ENCODE results near the gene ZCCHC7. TPM values are rescaled to one million over a fixed set of nuclear protein-coding genes. Genes with fewer than 3 reads are reported as not detected.

The ZCCHC7 gene
- total RNA-seq, 1 donor from 2014 or later: 30.8 TPM

DNA sequence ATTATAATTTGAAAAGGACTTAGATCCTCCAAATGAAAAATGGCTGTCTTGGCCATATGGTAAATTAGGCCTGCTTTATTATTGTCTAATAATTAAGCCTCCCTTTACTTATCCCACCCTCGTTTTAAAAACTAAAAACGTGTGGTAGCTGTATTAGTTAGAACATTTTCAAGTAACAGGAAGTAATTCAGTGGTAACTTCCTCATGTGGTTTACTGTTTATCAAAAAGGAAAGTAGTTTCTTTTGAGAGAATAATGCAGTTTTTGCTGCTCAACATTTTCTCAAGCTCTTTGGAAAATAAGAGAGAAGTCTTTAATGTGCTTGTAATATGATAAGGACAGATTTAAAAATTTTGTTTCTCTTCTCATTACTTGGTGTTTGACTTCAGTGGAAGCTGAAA, 26.0 kb downstream of the ZCCHC7 start:
- peak overlapping the region in 1 of 3 donors; percentile 7 for H3K9ac ChIP-seq (ENCODE audit: low read depth in 1 of 3, low read length in 3 of 3)
- no peaks in the 10 kb centered on the region for H3K36me3 ChIP-seq (ENCODE audit: control insufficient read depth in 3 of 3, insufficient read depth in 3 of 3, low read length in 3 of 3)
- H3K4me1 ChIP-seq (ENCODE audit: control insufficient read depth in 3 of 3, insufficient read depth in 3 of 3, low read length in 3 of 3): no peaks in the 10 kb centered on the region
- no peak overlapping the region for H3K4me3 ChIP-seq (ENCODE audit: low read length in 3 of 3)
- H3K9me3 ChIP-seq (ENCODE audit: control insufficient read depth in 3 of 3, low read length in 3 of 3): no peaks in the 10 kb centered on the region
- no peak overlapping the region for H3K27ac ChIP-seq (ENCODE audit: low read depth, low read length)
- no peaks in the 10 kb centered on the region for H3K27me3 ChIP-seq (ENCODE audit: control insufficient read depth in 3 of 3, insufficient read depth in 3 of 3, low read length in 3 of 3)

DNA sequence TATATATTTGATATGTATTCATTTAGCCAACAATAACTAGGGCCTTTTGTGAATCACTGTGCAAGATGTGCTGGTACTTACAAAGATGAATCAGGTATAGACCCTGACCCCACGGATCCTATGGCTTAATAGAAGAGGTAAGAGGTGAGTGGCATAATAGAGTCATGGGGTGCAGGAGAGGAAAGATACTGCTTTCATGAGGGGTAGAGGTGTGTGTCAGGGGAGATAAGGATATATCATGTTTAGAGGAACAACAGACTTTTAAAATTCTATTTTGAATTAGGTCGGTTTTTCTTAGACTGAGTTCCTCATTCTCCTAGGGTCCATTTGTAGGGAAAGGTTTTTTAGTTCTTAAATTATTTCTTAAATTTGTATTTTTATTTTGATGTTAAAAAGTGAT, 27.8 kb downstream of the ZCCHC7 start:
- no peaks in the 10 kb centered on the region for H3K36me3 ChIP-seq (ENCODE audit: control insufficient read depth in 3 of 3, insufficient read depth in 3 of 3, low read length in 3 of 3)
- no peak overlapping the region for H3K27ac ChIP-seq (ENCODE audit: low read depth, low read length)
- H3K9ac ChIP-seq (ENCODE audit: low read depth in 1 of 3, low read length in 3 of 3): no peak overlapping the region
- no peaks in the 10 kb centered on the region for H3K4me1 ChIP-seq (ENCODE audit: control insufficient read depth in 3 of 3, insufficient read depth in 3 of 3, low read length in 3 of 3)
- no peak overlapping the region for H3K4me3 ChIP-seq (ENCODE audit: low read length in 3 of 3)
- no peaks in the 10 kb centered on the region for H3K9me3 ChIP-seq (ENCODE audit: control insufficient read depth in 3 of 3, low read length in 3 of 3)
- H3K27me3 ChIP-seq (ENCODE audit: control insufficient read depth in 3 of 3, insufficient read depth in 3 of 3, low read length in 3 of 3): no peaks in the 10 kb centered on the region

DNA sequence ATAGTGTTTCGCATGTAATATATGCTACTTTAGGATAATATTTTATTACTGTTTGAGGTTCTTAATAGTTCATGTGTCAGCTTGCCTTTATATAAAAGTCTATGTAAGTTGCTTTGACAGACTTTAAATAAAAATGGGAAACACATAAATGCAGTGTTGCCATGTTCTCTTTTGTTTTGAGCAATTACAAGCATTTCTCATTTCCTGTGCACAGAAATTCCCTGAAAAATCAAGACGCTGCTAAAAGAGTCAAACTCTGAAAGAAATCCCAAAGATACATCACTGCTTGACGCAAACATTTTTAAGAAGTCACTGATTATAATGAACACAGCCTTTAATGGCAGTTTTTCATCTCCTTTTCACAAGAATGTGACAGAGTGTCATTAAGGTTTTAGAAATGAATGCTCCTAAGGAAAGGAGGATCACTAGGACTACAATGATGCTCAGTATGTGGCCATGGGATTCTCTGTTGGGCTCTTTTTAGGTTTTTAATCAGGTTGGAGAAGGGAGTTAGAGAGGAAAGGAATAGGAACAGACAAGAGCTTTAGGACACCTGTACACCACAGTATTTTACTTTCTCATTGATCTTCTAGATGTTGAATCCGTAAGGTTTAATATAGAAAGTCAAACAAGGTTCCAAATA, 29.4 kb downstream of the ZCCHC7 start:
- Histone ChIP-seq H3K9ac (ENCODE audit: low read depth in 1 of 3, low read length in 3 of 3) (no peak overlapping the region), H3K4me1 (ENCODE audit: control insufficient read depth in 3 of 3, insufficient read depth in 3 of 3, low read length in 3 of 3) (no peaks in the 10 kb centered on the region), H3K4me3 (ENCODE audit: low read length in 3 of 3) (no peak overlapping the region), H3K27ac (ENCODE audit: low read depth, low read length) (no peak overlapping the region), H3K9me3 (ENCODE audit: control insufficient read depth in 3 of 3, low read length in 3 of 3) (no peaks in the 10 kb centered on the region), H3K36me3 (ENCODE audit: control insufficient read depth in 3 of 3, insufficient read depth in 3 of 3, low read length in 3 of 3) (peaks cover 0 to 4% (median 3%) of the 10 kb centered on the region in 3 donors), H3K27me3 (ENCODE audit: control insufficient read depth in 3 of 3, insufficient read depth in 3 of 3, low read length in 3 of 3) (no peaks in the 10 kb centered on the region)

DNA sequence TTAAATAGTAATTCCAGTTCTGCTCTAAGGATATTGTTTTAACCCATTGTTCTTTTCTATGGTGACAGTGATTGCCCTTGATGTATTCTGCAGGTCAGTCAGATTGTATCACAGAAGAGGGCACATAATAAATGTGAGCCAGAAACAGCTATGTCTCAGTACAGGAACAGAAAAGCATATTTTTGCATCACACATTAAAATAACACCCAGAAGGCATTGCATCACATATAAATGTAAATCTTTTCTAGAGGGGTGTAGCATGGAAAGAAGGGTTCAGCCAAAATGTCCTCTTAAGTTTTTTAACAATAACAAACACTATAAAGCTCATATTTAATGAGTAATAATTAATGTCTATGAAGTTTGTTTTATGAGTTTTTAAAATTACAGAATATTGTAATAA, 30.0 kb downstream of the ZCCHC7 start:
- H3K4me1 ChIP-seq (ENCODE audit: control insufficient read depth in 3 of 3, insufficient read depth in 3 of 3, low read length in 3 of 3): no peaks in the 10 kb centered on the region
- H3K27ac ChIP-seq (ENCODE audit: low read depth, low read length): no peak overlapping the region
- H3K27me3 ChIP-seq (ENCODE audit: control insufficient read depth in 3 of 3, insufficient read depth in 3 of 3, low read length in 3 of 3): no peaks in the 10 kb centered on the region
- H3K9ac ChIP-seq (ENCODE audit: low read depth in 1 of 3, low read length in 3 of 3): no peak overlapping the region
- no peak overlapping the region for H3K4me3 ChIP-seq (ENCODE audit: low read length in 3 of 3)
- H3K9me3 ChIP-seq (ENCODE audit: control insufficient read depth in 3 of 3, low read length in 3 of 3): no peaks in the 10 kb centered on the region
- H3K36me3 ChIP-seq (ENCODE audit: control insufficient read depth in 3 of 3, insufficient read depth in 3 of 3, low read length in 3 of 3): peaks cover 0 to 4% (median 3%) of the 10 kb centered on the region in 3 donors

DNA sequence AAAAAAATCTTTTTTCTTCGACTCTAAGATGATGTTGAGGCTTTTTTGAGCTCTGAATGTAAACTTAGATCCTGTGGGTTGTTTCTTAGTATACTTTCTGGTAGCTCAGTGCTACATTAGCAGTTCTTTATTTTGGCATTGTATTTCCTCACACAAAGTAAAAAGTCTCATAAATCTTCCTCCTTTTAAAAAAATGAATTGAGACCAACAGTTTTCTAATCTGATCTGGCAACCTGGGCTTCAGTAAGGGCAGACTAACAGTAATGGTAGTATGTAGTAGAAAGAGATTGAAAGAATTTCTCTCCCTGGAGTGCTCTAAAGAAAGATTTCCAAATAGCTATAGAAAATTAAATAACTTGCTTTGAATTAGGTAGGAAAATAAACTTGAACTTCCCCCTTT, 31.4 kb downstream of the ZCCHC7 start:
- Histone ChIP-seq H3K36me3 (ENCODE audit: control insufficient read depth in 3 of 3, insufficient read depth in 3 of 3, low read length in 3 of 3) (peaks cover 0 to 4% (median 3%) of the 10 kb centered on the region in 3 donors), H3K4me3 (ENCODE audit: low read length in 3 of 3) (no peak overlapping the region), H3K27ac (ENCODE audit: low read depth, low read length) (no peak overlapping the region), H3K9ac (ENCODE audit: low read depth in 1 of 3, low read length in 3 of 3) (no peak overlapping the region), H3K9me3 (ENCODE audit: control insufficient read depth in 3 of 3, low read length in 3 of 3) (no peaks in the 10 kb centered on the region), H3K27me3 (ENCODE audit: control insufficient read depth in 3 of 3, insufficient read depth in 3 of 3, low read length in 3 of 3) (no peaks in the 10 kb centered on the region), H3K4me1 (ENCODE audit: control insufficient read depth in 3 of 3, insufficient read depth in 3 of 3, low read length in 3 of 3) (no peaks in the 10 kb centered on the region)

DNA sequence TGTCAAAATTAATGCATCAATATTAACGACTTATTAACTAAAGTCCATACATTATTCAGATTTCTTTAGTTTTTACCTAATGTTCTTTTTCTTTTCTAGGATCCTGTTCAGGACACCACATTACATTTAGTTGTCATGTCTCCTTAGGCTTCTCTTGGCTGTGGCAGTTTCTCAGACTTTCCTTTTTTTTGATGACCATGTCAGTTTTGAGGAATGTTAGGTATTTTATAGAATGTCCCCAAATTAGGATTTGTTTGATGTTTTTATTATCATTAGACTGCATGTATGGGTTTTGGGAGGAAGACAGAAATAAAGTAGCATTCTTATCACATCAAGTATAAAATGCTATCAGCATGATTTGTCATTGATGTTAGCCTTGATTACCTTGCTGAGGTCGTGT, 32.0 kb downstream of the ZCCHC7 start:
- Histone ChIP-seq H3K9ac (ENCODE audit: low read depth in 1 of 3, low read length in 3 of 3) (no peak overlapping the region), H3K9me3 (ENCODE audit: control insufficient read depth in 3 of 3, low read length in 3 of 3) (no peaks in the 10 kb centered on the region), H3K4me3 (ENCODE audit: low read length in 3 of 3) (no peak overlapping the region), H3K36me3 (ENCODE audit: control insufficient read depth in 3 of 3, insufficient read depth in 3 of 3, low read length in 3 of 3) (peaks cover 0 to 4% (median 3%) of the 10 kb centered on the region in 3 donors), H3K27me3 (ENCODE audit: control insufficient read depth in 3 of 3, insufficient read depth in 3 of 3, low read length in 3 of 3) (no peaks in the 10 kb centered on the region), H3K27ac (ENCODE audit: low read depth, low read length) (no peak overlapping the region), H3K4me1 (ENCODE audit: control insufficient read depth in 3 of 3, insufficient read depth in 3 of 3, low read length in 3 of 3) (no peaks in the 10 kb centered on the region)

DNA sequence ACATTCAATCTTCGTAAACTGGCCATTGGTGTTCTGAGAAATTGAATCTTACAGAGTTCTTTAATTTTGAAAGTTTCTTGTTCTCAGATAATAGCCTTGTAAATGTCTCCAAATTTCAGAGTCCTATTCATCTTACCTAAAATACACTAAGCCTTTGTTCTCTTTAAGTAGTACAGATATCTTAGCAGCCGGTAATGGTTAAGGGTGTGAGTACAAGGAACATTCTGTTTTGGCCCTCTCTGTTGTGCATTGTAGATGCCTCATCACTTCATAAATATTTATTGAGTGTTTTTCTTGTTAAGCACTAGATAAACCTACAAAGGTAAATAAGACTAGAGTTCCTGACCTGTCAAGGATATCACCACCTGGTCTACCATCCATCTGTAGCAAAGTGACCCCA, 35.2 kb downstream of the ZCCHC7 start:
- Histone ChIP-seq H3K4me3 (ENCODE audit: low read length in 3 of 3) (no peak overlapping the region), H3K9me3 (ENCODE audit: control insufficient read depth in 3 of 3, low read length in 3 of 3) (no peaks in the 10 kb centered on the region), H3K4me1 (ENCODE audit: control insufficient read depth in 3 of 3, insufficient read depth in 3 of 3, low read length in 3 of 3) (no peaks in the 10 kb centered on the region), H3K36me3 (ENCODE audit: control insufficient read depth in 3 of 3, insufficient read depth in 3 of 3, low read length in 3 of 3) (peaks cover 0 to 7% (median 4%) of the 10 kb centered on the region in 3 donors), H3K9ac (ENCODE audit: low read depth in 1 of 3, low read length in 3 of 3) (no peak overlapping the region), H3K27me3 (ENCODE audit: control insufficient read depth in 3 of 3, insufficient read depth in 3 of 3, low read length in 3 of 3) (no peaks in the 10 kb centered on the region), H3K27ac (ENCODE audit: low read depth, low read length) (no peak overlapping the region)

DNA sequence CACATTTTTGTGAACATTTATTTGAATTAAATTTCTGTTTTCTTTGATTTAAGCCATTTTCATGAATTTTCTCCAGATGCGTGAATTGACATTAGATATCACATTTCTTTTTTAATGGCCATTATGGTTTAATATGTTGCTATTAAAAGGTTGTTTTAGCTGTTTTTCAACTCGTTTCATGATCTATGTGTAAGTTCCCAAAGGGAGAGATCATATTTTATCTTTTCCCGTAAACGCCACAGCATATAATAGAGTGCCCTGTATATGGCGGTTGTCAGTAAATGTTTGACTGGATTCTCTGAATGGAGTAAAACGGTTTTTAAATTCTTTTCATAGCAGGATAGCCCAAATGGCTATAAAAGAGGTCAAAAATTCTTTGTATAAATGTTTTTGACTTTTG, 35.8 kb downstream of the ZCCHC7 start:
- no peaks in the 10 kb centered on the region for H3K27me3 ChIP-seq (ENCODE audit: control insufficient read depth in 3 of 3, insufficient read depth in 3 of 3, low read length in 3 of 3)
- peaks cover 0 to 7% (median 4%) of the 10 kb centered on the region in 3 donors for H3K36me3 ChIP-seq (ENCODE audit: control insufficient read depth in 3 of 3, insufficient read depth in 3 of 3, low read length in 3 of 3)
- H3K4me3 ChIP-seq (ENCODE audit: low read length in 3 of 3): no peak overlapping the region
- H3K9ac ChIP-seq (ENCODE audit: low read depth in 1 of 3, low read length in 3 of 3): no peak overlapping the region
- H3K9me3 ChIP-seq (ENCODE audit: control insufficient read depth in 3 of 3, low read length in 3 of 3): no peaks in the 10 kb centered on the region
- H3K27ac ChIP-seq (ENCODE audit: low read depth, low read length): no peak overlapping the region
- no peaks in the 10 kb centered on the region for H3K4me1 ChIP-seq (ENCODE audit: control insufficient read depth in 3 of 3, insufficient read depth in 3 of 3, low read length in 3 of 3)

DNA sequence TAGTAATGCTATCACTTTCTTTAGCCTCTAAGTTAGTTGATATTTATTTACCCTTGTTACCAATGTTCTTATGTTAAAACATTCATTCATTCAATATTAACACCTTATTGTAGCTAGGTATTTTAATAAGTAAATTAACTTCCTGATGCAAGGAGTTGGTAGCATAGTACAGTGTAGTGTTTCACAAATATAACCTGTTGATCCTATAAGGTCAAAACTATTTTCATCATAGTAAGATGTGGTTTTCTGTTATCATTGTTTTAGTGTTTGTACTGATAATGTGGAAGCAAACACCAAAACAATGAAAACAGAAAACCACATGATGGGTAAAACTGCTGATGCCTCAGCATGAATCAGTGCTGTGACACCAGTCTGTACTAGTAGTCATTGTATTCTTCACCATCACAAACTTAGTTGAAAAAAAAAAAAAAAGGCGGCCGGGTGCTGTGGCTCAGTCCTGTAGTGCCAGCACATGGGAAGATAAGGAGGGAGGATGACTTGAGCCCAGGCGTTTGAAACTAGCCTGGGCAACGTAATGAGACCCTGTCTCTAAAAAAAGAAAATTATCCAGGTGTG, 36.5 kb downstream of the ZCCHC7 start:
- H3K9ac ChIP-seq (ENCODE audit: low read depth in 1 of 3, low read length in 3 of 3): no peak overlapping the region
- H3K4me3 ChIP-seq (ENCODE audit: low read length in 3 of 3): no peak overlapping the region
- H3K9me3 ChIP-seq (ENCODE audit: control insufficient read depth in 3 of 3, low read length in 3 of 3): no peaks in the 10 kb centered on the region
- H3K27me3 ChIP-seq (ENCODE audit: control insufficient read depth in 3 of 3, insufficient read depth in 3 of 3, low read length in 3 of 3): no peaks in the 10 kb centered on the region
- H3K36me3 ChIP-seq (ENCODE audit: control insufficient read depth in 3 of 3, insufficient read depth in 3 of 3, low read length in 3 of 3): peaks cover 0 to 9% (median 8%) of the 10 kb centered on the region in 3 donors
- H3K27ac ChIP-seq (ENCODE audit: low read depth, low read length): no peak overlapping the region
- no peaks in the 10 kb centered on the region for H3K4me1 ChIP-seq (ENCODE audit: control insufficient read depth in 3 of 3, insufficient read depth in 3 of 3, low read length in 3 of 3)

DNA sequence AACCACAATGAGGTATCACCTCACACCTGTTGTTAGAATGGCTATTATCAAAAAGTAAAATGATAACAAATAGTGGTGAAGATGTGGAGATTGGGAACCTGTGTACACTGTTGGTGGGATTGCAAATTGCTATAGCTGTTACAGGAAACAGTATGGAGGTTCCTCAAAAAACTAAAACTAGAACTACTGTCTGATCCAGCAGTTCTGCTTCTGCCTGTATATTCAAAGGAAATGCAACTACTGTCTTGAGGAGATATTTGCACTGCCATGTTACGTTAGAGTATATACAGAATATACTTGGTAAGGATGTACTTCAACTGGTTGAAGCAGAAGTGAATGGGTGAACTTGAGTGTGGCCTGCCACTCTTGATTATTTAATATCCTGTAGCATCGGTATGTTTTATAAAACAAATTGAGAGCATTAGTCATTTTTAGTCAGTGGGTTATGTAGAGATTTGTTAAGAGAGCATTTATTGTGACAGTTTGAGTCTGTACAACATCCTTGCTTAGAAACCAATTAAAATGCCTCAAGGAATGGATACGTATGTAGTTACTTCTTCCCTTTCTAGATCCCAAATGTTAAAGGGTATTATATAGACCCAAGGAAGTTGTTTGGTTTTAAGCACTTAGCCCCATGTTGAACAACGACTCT, 37.5 kb downstream of the ZCCHC7 start:
- H3K27me3 ChIP-seq (ENCODE audit: control insufficient read depth in 3 of 3, insufficient read depth in 3 of 3, low read length in 3 of 3): no peaks in the 10 kb centered on the region
- H3K4me3 ChIP-seq (ENCODE audit: low read length in 3 of 3): no peak overlapping the region
- H3K36me3 ChIP-seq (ENCODE audit: control insufficient read depth in 3 of 3, insufficient read depth in 3 of 3, low read length in 3 of 3): peaks cover 0 to 9% (median 9%) of the 10 kb centered on the region in 3 donors
- H3K9ac ChIP-seq (ENCODE audit: low read depth in 1 of 3, low read length in 3 of 3): no peak overlapping the region
- no peak overlapping the region for H3K27ac ChIP-seq (ENCODE audit: low read depth, low read length)
- no peaks in the 10 kb centered on the region for H3K4me1 ChIP-seq (ENCODE audit: control insufficient read depth in 3 of 3, insufficient read depth in 3 of 3, low read length in 3 of 3)
- no peaks in the 10 kb centered on the region for H3K9me3 ChIP-seq (ENCODE audit: control insufficient read depth in 3 of 3, low read length in 3 of 3)
